Measurements from ENCODE around the gene SEMA6D.

Gene SEMA6D

GRCh38 chr15:47814620-47815019 is 97.3 kb downstream of the SEMA6D start:
- POLR2A ChIA-PET: no interaction called here
- CTCF ChIA-PET: no interaction called here
- no peak for DNase-seq (ENCODE audit: extremely low spot score)
- TF ChIP-seq L3MBTL2 (conservative IDR thresholded peaks at IDR 0.05) (no peak), FOXK2 (IDR thresholded peaks at IDR 0.05) (no peak), FOXA1 (IDR thresholded peaks at IDR 0.05) (no peak)

- TF ChIP-seq FOXA1 (IDR thresholded peaks at IDR 0.05): no peak
- TF ChIP-seq TARDBP (IDR thresholded peaks at IDR 0.05): no peak
- TF ChIP-seq FOXM1 (IDR thresholded peaks at IDR 0.05; ENCODE audit: borderline replicate concordance): no peak
- no peak for TF ChIP-seq CTBP1 (IDR thresholded peaks at IDR 0.05; ENCODE audit: borderline replicate concordance)
- no peak for TF ChIP-seq ARNT (IDR thresholded peaks at IDR 0.05)
- no peak for TF ChIP-seq L3MBTL2 (conservative IDR thresholded peaks at IDR 0.05)
- no peak for TF ChIP-seq LEF1 (IDR thresholded peaks at IDR 0.05; ENCODE audit: borderline replicate concordance)
- TF ChIP-seq SUZ12 (IDR thresholded peaks at IDR 0.05): no peak
- no peak for TF ChIP-seq NFRKB (IDR thresholded peaks at IDR 0.05)
- TF ChIP-seq ELF4 (IDR thresholded peaks at IDR 0.05): no peak
- TF ChIP-seq, protein P1, sequence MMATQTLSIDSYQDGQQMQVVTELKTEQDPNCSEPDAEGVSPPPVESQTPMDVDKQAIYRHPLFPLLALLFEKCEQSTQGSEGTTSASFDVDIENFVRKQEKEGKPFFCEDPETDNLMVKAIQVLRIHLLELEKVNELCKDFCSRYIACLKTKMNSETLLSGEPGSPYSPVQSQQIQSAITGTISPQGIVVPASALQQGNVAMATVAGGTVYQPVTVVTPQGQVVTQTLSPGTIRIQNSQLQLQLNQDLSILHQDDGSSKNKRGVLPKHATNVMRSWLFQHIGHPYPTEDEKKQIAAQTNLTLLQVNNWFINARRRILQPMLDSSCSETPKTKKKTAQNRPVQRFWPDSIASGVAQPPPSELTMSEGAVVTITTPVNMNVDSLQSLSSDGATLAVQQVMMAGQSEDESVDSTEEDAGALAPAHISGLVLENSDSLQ (IDR thresholded peaks at IDR 0.05): no peak
- POLR2A ChIA-PET: no interaction called here
- no peak for DNase-seq (ENCODE audit: extremely low spot score)
- CTCF ChIA-PET: no interaction called here
Observed at GRCh38 chr15:47817969-47818548, 100.8 kb downstream of the SEMA6D start.

- ChIA-PET POLR2A (no interaction called here), CTCF (no interaction called here)
- TF ChIP-seq SUZ12 (IDR thresholded peaks at IDR 0.05) (no peak), L3MBTL2 (conservative IDR thresholded peaks at IDR 0.05) (no peak), NFRKB (IDR thresholded peaks at IDR 0.05) (no peak), ELF4 (IDR thresholded peaks at IDR 0.05) (no peak), ARNT (IDR thresholded peaks at IDR 0.05) (no peak), ZNF384 (IDR thresholded peaks at IDR 0.05) (no peak), LEF1 (IDR thresholded peaks at IDR 0.05; ENCODE audit: borderline replicate concordance) (no peak), FOXK2 (IDR thresholded peaks at IDR 0.05) (no peak), FOXM1 (IDR thresholded peaks at IDR 0.05; ENCODE audit: borderline replicate concordance) (no peak), CTBP1 (IDR thresholded peaks at IDR 0.05; ENCODE audit: borderline replicate concordance) (no peak), TARDBP (IDR thresholded peaks at IDR 0.05) (no peak), BHLHE40 (IDR thresholded peaks at IDR 0.05; ENCODE audit: borderline replicate concordance) (no peak)
- TF ChIP-seq, protein P1 (IDR thresholded peaks at IDR 0.05): no peak
- DNase-seq (ENCODE audit: extremely low spot score): no peak
Observed at GRCh38 chr15:47819158-47819557, 101.9 kb downstream of the SEMA6D start.

- POLR2A ChIA-PET: no interaction called here
- TF ChIP-seq CTBP1 (IDR thresholded peaks at IDR 0.05; ENCODE audit: borderline replicate concordance): no peak
- no peak for TF ChIP-seq FOXK2 (IDR thresholded peaks at IDR 0.05)
- no peak for TF ChIP-seq ELF4 (IDR thresholded peaks at IDR 0.05)
- TF ChIP-seq FOXM1 (IDR thresholded peaks at IDR 0.05; ENCODE audit: borderline replicate concordance): no peak
- no peak for TF ChIP-seq LEF1 (IDR thresholded peaks at IDR 0.05; ENCODE audit: borderline replicate concordance)
- TF ChIP-seq HDGF (IDR thresholded peaks at IDR 0.05; ENCODE audit: borderline replicate concordance): no peak
- TF ChIP-seq BHLHE40 (IDR thresholded peaks at IDR 0.05; ENCODE audit: borderline replicate concordance): no peak
- no peak for TF ChIP-seq SP1 (IDR thresholded peaks at IDR 0.05)
- no peak for TF ChIP-seq SUZ12 (IDR thresholded peaks at IDR 0.05)
- no peak for TF ChIP-seq NFRKB (IDR thresholded peaks at IDR 0.05)
- CTCF ChIA-PET: interaction anchor here (0.9 kb wide), 1 partner anchor 625 kb away, joined by 3 read pairs; no protein-coding TSS in a partner anchor
- no peak for DNase-seq (ENCODE audit: extremely low spot score)
Observed at GRCh38 chr15:47820057-47820746, 102.9 kb downstream of the SEMA6D start.

DNA sequence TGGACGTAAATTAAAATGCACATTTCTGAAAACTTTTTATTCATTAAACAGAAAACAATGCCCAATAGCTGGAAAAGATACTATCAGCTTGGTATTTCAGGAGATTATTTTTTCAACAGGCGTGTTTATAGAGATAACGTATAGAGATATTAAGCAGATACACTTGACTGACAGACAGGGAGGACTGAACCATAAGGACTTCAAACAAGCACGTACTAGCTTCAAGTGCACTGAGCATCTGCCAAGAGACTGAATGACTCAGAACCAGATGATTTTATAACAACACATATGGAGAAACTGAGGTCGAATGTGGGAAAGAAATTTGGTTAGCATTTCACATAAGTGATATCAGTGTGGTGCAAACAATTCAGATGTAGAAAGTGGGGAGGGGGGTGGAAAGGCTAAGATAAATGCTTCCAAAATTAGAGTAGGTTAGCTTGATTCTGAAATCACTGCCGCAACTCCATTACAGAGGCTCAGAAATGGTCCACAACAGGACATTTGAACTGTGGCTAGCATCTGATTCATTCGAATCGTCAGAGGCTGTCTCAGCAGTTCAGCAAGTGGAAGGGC is 103.5 kb downstream of the SEMA6D start:
- ChIA-PET POLR2A (no interaction called here), CTCF (interaction anchor here (0.9 kb wide), 1 partner anchor 626 kb away, joined by 3 read pairs; no protein-coding TSS in a partner anchor)
- no peak for TF ChIP-seq ELF4 (IDR thresholded peaks at IDR 0.05)
- TF ChIP-seq TARDBP (IDR thresholded peaks at IDR 0.05): no peak
- no peak for TF ChIP-seq ARNT (IDR thresholded peaks at IDR 0.05)
- no peak for TF ChIP-seq NFRKB (IDR thresholded peaks at IDR 0.05)
- TF ChIP-seq HDGF (IDR thresholded peaks at IDR 0.05; ENCODE audit: borderline replicate concordance): no peak
- no peak for TF ChIP-seq ZNF384 (IDR thresholded peaks at IDR 0.05)
- TF ChIP-seq L3MBTL2 (conservative IDR thresholded peaks at IDR 0.05): no peak
- no peak for TF ChIP-seq FOXA1 (IDR thresholded peaks at IDR 0.05)
- TF ChIP-seq, protein P1 (IDR thresholded peaks at IDR 0.05): no peak
- TF ChIP-seq CTBP1 (IDR thresholded peaks at IDR 0.05; ENCODE audit: borderline replicate concordance): no peak
- TF ChIP-seq FOXK2 (IDR thresholded peaks at IDR 0.05): no peak
- no peak for TF ChIP-seq BHLHE40 (IDR thresholded peaks at IDR 0.05; ENCODE audit: borderline replicate concordance)
- TF ChIP-seq LEF1 (IDR thresholded peaks at IDR 0.05; ENCODE audit: borderline replicate concordance): no peak
- TF ChIP-seq SUZ12 (IDR thresholded peaks at IDR 0.05): no peak
- TF ChIP-seq FOXM1 (IDR thresholded peaks at IDR 0.05; ENCODE audit: borderline replicate concordance): no peak
- DNase-seq (ENCODE audit: extremely low spot score): no peak

- TF ChIP-seq NFRKB (IDR thresholded peaks at IDR 0.05) (no peak), HDGF (IDR thresholded peaks at IDR 0.05; ENCODE audit: borderline replicate concordance) (no peak), LEF1 (IDR thresholded peaks at IDR 0.05; ENCODE audit: borderline replicate concordance) (no peak), ARNT (IDR thresholded peaks at IDR 0.05) (no peak), FOXK2 (IDR thresholded peaks at IDR 0.05) (no peak), FOXA1 (IDR thresholded peaks at IDR 0.05) (no peak), TARDBP (IDR thresholded peaks at IDR 0.05) (no peak), ELF4 (IDR thresholded peaks at IDR 0.05) (no peak), CTBP1 (IDR thresholded peaks at IDR 0.05; ENCODE audit: borderline replicate concordance) (no peak)
- no peak for DNase-seq (ENCODE audit: extremely low spot score)
- POLR2A ChIA-PET: no interaction called here
- CTCF ChIA-PET: no interaction called here
Observed at GRCh38 chr15:47822048-47822447, 104.7 kb downstream of the SEMA6D start.

Data from HEK293T (cell line).